ENCODE results near the gene PI3.

Gene PI3

GRCh38 chr20:45187693-45188092, 13.0 kb downstream of the PI3 start:
- DNase-seq, result peak in 1 of 51 donors; percentile 0

- DNase-seq, result no peak
Observed at GRCh38 chr20:45189067-45189609, 14.4 kb downstream of the PI3 start.

- DNase-seq, result no peak
Observed at GRCh38 chr20:45189861-45190260, 15.2 kb downstream of the PI3 start.

GRCh38 chr20:45191926-45192325, 17.2 kb downstream of the PI3 start:
- no peak for DNase-seq

GRCh38 chr20:45193331-45193730, 18.6 kb downstream of the PI3 start:
- no peak for DNase-seq

- no peak for DNase-seq
Observed at GRCh38 chr20:45206725-45207124, 32.0 kb downstream of the PI3 start, which contains the start of gene SEMG1. TSS of gene SEMG1 (plus strand) at chr20:45207033. CDS start at chr20:45207054, 21 bp downstream.

GRCh38 chr20:45209924-45210323, 35.2 kb downstream of the PI3 start:
- no peak for DNase-seq

- DNase-seq, result no peak
Observed at GRCh38 chr20:45211569-45212474, 37.1 kb downstream of the PI3 start.

GRCh38 chr20:45212836-45213235, 38.1 kb downstream of the PI3 start:
- DNase-seq, result no peak

GRCh38 chr20:45218124-45218523, 43.4 kb downstream of the PI3 start:
- no peak for DNase-seq

- no peak for DNase-seq
Observed at GRCh38 chr20:45218636-45219035, 43.9 kb downstream of the PI3 start.

- no peak for DNase-seq
Observed at GRCh38 chr20:45221076-45221475, 46.4 kb downstream of the PI3 start, which contains the start of gene SEMG2. TSS of gene SEMG2 (plus strand) at chr20:45221373. CDS start at chr20:45221390, 17 bp downstream.

- DNase-seq, result no peak
Observed at GRCh38 chr20:45223136-45223535, 48.4 kb downstream of the PI3 start.
